Measurements from ENCODE around the gene CCDC178. TPM values are rescaled to one million over a fixed set of nuclear protein-coding genes. Genes with fewer than 3 reads are reported as not detected.

CCDC178 gene, protein sequence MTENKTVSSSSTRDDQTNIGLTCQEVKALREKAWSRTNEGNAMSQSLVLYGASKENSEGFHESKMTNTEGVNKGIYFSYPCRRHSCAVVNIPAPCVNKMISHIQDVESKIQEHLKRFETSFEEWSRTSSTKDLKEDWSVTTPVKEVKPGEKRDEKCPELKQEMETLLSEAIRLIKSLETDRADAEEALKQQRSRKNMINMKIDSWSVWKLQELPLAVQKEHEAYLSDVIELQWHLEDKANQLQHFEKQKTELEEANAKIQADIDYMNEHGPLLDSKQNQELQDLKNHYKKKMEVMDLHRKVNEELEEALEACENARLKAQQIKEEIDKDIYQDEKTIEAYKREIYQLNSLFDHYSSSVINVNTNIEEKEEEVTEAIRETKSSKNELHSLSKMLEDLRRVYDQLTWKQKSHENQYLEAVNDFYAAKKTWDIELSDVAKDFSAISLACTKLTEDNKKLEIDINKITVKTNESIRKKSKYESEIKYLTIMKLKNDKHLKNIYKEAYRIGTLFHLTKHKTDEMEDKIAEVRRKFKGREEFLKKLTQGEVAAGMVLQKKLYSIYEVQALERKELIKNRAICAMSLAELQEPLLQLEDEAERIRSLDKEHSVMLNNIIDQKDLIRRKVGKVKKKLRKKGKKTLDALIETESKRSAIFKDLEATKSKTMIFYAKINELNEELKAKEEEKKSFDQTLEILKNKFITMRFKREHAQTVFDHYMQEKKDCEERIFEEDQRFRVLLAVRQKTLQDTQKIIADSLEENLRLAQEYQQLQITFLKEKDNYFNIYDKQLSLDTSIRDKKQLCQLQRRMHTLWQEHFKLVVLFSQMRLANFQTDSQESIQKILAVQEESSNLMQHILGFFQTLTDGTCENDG
- not detected in 2 replicates for total RNA-seq

DNA sequence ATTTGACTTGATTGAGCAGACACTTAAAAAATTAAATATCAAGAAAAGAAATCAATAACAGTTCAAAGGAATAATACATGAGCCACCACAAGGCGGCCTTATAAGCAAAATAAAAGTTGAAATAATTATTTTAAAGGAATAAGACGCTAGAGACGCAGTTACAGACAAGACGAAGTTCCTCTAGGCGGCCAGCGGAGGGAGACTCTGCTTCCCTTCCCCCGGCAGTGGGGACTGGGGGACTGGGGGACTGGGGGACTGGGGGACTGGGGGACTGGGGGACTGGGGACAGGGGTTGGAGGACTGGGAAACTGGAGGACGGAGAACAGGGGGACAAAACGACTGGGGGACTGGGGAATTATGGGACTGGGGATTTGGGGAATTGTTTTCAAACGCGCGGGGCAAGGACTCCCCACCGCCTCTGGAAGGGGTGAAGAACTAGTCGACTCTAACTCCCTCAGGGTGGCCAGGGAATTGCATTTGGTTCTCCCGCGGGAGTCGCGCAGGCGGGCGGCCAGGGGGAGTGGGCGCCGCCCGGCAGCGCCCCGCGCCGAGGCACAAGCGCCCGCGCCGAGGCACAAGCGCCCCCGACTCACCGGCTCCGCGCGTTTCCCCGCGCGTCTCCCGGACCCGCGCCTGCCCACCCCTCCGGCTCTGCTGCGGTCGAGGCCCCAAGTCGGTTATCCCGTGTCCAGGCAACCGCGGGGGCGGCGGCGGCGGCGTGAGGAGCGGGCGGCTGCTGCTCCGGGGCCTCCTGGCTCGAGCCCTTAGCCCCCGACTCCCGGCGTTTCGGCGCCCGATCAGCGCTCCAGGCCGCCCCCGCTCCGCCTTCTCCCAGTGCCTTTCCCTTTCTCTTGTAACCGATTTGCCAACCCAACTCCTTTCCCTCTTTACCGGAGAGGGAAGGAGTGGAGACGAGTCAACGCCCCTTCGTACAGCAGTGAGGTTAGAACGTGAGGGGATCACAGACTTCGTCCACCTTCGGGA is at the start of gene CCDC178:
TSS of gene CCDC178 (minus strand) at position 662 of the 984 bp plus-strand sequence. CDS start 28,633 bp downstream, outside the sequence.

Other genes starting within 250 kb of the CCDC178 start
- not detected in 2 replicates for gene ASXL3, start 137.5 kb upstream of the CCDC178 start, total RNA-seq

All from articular chondrocyte of knee joint (primary cell).